VCaP (cell line): Measurements from ENCODE around the gene KAT6B.

Source experiments
- H3K27ac ChIP-seq: fragments of 450-650 bp; 2 replicates; pipeline ENCODE4 v1.5.1; 2017
- TF ChIP-seq, protein P1 (sequence below): fragments of 450-650 bp; conservative IDR thresholded peaks from 2 replicates; pipeline ENCODE4 v1.5.1; 2017; ENCODE audit warnings: mild to moderate bottlenecking, moderate library complexity

Gene KAT6B

DNA sequence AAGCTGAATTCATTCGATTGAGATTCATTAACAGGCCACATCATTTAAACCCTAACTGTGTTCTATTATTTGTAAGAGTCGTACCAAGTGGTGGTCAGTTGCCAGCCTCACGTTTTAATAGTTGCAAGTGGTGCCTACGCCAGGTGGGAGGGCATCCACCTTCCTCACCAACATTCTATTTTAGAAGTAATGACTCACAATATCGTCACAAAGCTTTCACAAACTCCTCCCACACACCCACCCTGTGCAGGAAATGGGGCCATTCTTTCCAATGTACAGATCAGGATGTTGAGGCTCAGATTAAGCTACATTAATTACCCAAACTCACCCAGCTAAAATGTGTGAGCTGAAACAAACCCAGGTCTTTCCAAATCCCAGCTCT is 207.7 kb downstream of the KAT6B start:
- H3K27ac ChIP-seq = no peak overlapping the region
- TF ChIP-seq, protein P1, sequence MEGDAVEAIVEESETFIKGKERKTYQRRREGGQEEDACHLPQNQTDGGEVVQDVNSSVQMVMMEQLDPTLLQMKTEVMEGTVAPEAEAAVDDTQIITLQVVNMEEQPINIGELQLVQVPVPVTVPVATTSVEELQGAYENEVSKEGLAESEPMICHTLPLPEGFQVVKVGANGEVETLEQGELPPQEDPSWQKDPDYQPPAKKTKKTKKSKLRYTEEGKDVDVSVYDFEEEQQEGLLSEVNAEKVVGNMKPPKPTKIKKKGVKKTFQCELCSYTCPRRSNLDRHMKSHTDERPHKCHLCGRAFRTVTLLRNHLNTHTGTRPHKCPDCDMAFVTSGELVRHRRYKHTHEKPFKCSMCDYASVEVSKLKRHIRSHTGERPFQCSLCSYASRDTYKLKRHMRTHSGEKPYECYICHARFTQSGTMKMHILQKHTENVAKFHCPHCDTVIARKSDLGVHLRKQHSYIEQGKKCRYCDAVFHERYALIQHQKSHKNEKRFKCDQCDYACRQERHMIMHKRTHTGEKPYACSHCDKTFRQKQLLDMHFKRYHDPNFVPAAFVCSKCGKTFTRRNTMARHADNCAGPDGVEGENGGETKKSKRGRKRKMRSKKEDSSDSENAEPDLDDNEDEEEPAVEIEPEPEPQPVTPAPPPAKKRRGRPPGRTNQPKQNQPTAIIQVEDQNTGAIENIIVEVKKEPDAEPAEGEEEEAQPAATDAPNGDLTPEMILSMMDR = no peak

DNA sequence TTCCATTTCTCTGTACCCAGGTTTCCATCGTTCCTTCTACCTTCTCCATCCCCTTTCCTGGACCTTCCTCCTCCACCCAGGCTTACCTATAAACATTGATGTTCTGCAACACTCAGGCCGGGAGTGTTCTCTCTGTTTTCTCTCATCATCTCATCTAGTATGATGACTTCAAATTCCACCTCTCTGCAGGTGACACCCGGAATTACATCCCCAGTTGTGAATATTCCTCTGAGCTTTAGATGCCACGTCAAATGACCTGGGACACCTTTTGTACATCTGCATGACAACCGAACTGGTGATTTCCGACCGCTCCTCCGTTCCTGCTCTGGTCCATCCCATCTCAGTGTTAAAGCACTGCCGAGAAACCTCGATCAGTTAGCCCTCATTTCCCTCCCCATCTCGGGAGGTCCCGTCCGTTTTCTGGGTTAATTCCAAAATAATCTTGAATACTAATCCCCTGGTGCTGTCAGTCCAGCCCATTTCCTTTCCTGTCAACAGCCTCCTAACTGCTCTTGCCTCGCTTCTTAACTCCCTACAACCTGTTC is 208.4 kb downstream of the KAT6B start:
- H3K27ac ChIP-seq = no peak overlapping the region
- TF ChIP-seq, protein P1 = no peak

DNA sequence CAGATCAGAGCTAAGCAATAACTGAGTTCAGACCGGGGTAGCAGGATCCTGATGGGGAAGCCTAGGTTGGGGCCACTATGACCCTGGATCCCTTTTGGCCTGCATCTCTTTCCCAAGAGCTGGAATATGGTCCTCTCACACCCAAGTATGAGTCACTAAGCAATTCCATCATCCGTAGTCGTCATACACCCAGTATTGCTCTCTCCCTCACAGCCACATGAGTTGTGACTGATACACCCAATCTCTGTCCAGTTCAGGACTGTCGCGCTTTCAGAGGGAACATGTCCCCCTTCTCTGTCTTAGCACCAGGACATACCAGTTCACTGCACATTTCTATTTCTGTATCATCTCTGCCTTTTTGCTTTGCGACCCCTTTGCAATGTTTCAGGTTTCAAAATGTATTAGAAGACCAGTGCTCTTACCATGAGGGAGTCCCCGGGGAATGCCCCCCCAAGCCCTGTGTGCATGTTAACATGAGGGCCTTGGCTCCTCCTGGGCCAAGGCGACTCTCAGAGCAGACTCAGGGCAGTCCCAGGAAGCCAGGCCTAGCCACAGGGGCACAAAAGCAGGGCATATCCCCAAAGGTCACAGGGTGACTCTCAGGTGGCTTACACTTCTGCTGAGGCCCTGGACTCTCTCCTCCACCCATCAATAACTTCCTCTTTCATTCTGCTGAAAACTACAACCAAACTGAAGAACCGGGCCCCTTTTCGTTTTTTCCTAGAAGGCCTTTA is 209.7 kb downstream of the KAT6B start:
- H3K27ac ChIP-seq = no peak overlapping the region
- TF ChIP-seq, protein P1 = no peak

DNA sequence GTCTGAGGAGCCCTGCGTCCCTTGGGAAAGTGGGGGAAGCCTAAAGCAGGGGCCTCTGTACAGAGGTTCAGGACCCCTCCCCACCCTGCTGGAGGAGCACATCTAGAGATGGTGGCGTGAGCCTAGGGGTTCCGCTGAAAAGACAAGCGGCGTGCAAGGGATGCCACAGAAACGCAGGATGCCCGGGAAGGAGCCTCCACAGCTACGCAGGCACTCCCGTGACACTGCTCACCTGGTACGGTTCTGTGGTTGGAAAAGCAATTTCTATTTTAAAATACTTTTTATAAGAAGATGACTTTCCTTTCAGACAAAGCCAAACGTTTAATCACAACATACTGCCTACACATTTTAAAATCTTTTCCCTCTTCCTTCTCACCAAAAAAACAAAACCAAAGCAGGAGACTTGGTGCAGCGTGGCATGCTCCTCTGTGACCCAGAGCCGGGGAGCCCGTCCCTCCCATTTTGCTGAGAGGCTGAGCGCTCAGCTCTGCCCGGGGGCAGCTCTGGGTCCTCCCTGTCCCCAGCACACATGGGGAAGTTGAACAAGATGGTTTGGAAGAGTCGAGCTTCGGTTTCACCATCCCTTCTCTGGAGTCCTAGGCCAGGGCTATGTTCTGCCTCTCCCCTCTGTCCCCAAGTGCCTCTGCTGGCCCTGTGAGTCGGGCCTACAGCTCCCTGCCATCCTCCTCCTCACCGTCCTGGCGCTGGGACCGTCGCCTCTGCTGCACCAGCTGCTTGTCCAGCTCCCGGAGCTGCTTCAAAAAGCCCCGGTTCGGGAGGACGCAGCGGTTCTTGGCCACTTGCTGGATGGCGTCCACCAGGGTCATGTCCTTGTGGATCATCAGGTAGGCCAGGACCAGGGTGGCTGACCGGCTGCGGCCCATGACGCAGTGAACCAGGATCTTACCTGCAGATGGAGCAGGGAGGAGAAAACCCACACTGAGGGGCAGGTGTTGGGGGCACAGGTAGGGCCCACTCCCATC is 211.1 kb downstream of the KAT6B start:
- TF ChIP-seq, protein P1 = no peak
- no peak overlapping the region for H3K27ac ChIP-seq

DNA sequence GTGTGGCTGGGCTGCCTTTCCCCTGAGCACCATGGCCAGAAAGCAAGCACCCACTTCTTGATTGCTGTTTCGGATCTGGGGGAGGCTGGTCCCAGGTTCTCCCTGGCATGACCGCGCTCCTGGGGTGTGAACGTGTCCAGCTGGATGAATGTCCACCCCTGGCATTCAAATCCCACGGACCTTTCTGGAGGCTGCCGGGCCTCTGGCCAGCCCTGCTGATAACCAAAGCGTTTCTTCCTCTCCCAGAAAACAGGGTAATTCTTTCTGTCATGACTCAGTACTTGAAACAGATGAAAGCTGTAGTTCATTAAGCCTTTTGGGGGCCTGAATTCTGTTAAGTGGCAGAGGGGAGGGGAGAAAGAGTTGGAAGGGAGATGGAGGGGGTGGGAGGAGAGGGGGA is 211.9 kb downstream of the KAT6B start:
- TF ChIP-seq, protein P1 = no peak
- H3K27ac ChIP-seq = no peak overlapping the region

DNA sequence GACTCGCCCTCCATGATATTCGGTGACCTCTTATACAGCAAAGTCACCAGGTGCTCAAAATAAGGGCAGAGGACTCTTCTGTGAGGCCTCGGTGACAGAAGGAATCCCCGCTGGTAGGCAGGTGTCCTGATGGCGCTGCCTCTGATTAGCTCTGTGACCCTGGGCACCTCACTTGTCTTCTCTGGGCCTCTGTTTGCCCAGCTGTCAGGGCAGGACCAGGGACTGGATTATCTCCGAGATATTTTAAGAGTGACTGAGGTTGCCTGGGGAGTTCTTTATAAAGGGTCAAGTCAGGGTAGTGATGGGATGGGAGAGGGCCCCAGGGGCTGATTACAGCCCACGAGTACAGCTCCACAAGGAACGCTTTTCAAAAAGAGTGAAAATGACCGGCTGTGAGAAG is 214.2 kb downstream of the KAT6B start:
- no peak overlapping the region for H3K27ac ChIP-seq
- TF ChIP-seq, protein P1 = no peak
